Tongue (tissue), 2 donors: Measurements from ENCODE around the gene SF3B2. TPM values are rescaled to one million over a fixed set of nuclear protein-coding genes. Genes with fewer than 3 reads are reported as not detected.
A peak's percentile ranks its signal among the peaks of the same experiment; 100 is the strongest.
"Not testable (repeated sequence)": the region's sequence is repeated elsewhere in the genome, so short reads cannot be mapped to it uniquely, and the experiment has no call there.

Experiments used
- DNase-seq: peaks from one replicate; pipeline ENCODE4 v3.0.0-alpha.2; 2015
- total RNA-seq: library from RNA; depleted of rRNA; stranded (reverse); fragments of >200 nt; gene quantifications from one replicate; pipeline ENCODE4 v1.2.3, GENCODE V29; 2014

SF3B2 gene
- total RNA-seq, 1 donor from 2014 or later = 95.4 TPM

DNA sequence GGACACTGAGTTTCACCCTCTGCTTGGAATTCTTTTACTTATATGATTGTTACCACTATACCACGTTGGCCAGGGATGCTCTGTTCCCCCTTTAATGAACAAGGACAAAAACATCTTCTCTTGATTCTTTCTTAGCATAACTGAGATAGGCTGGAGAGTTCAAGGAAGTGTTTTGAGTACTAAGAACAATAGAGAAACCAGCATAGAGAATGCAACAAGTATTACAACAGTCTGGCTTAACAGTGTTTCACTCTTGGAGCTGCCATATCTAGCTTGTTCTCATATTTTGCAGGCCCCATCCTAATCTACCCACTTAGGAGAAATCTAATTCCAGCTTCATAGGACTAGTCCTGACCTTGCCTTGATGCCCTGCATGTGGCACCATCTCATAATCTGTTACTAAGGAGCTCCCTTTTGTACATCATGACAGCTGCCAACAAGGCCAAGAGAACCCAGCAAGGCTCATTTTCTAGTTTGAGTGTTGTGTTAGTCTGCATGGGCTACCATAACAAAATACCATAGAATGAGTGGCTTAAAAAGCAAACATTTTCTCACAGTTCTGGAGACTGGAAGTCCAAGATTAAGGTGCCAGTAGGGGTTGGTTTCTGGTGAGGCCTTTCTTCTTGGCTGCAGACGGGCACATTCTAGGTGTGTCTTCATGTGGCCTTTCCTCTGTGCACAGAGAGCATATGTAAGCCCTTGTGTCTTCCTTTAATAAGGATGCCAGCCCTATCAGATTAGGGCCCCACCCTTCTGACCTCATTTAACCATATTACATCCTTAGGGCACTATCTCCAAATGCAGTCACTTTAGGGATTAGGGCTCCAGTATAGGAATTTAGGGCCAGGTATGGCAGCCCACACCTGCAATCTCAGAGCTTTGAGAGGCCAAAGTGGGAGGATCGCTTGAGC is 55.7 kb downstream of the SF3B2 start:
- DNase-seq = no peak

DNA sequence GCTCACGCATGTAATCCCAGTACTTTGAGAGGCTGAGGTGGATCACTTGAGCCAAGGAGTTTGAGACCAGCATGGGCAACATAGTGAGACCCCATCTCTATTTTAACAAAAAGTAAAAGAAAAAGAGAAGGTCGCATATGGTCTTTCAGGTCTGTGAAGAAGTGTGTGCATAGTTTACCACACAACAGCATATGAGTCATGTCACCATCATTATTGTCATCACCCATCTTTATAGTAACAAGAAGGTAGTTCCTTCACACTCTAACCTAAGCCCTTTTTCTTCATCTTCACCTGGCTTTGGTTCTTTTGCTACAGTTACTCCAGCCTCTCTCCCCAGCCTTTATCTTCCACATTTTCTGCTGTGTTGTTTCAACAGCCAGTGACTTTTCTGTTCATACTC is 57.1 kb downstream of the SF3B2 start:
- no peak for DNase-seq

DNA sequence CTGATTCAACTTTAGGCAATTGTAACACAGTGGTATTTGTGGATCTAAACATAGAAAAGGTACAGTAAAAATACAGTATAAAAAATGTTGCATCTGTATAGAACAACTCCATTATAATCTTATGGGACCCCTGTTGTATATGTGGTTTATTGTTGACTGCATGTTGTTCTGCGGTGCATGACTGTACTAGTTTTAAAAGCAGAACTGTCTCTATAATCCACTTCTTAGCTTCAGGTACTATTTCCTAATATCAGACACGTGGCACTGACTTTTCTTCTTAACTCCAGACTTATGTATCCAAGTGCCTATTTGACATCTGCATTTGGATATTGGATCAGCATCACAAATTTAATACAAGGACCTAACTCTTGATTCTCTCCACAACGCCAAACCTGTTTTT is 59.0 kb downstream of the SF3B2 start:
- DNase-seq = no peak

DNA sequence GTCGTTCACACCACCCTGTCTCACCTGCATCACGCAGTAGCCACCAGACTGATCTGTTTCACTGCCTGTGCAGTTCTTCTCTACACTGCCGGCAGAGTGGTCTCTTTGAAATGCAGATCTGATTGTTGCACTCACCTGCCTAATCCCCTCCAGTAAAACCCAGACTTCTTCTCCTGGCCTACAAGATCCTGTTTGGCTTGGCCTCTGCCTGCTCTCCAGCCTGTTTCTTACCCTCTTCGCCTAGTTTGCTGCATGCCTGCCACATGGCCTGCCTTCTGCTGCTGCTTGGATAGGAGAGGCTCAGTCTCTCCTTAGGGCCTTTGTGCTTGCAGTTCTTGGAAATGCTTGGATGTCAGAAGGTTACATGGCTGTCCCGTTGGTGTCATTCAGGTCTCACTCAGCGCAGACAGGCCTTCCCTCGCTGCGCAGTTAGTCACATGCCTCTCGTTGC is 59.9 kb downstream of the SF3B2 start:
- no peak for DNase-seq

DNA sequence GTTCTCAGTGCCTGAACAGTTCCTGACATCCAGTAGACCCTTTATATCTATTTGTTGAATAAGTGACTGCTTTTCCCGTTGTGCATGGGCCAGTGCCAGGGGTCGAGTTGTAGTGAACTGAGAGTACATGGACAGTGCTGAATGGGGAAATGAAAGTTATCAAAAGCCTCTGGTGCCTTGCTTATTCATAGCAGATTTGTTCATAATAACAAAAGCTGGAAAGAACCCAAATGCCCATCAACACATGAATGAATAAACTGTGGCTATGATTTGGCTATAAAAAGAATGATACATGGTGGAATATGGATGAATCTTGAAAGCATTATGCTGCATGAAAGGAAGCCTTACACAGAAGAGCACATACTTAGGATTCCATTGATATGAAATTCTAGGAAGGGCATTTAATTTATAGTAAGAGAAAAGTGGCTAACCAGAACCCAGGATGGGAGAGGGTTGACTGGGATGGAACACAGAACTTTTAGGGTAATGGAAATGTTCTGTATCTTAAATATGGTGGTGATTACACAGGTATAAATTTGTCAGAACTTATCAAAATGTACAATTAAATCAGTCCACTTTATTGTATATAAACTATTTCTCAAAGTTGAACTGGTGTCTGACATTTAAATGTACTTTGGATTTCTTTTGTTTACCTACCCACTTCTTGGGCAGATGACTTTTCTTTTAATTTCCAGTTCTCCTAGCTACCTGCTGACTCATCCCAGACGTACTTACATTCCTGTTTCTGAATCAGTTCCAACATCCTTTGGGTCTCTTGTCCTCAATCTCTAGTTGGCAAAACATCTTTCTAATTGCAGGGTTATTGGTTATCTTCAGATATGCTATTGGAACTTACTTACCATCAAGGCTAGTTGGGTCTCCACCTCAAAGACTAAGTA is 60.7 kb downstream of the SF3B2 start:
- peak; percentile 18 for DNase-seq

DNA sequence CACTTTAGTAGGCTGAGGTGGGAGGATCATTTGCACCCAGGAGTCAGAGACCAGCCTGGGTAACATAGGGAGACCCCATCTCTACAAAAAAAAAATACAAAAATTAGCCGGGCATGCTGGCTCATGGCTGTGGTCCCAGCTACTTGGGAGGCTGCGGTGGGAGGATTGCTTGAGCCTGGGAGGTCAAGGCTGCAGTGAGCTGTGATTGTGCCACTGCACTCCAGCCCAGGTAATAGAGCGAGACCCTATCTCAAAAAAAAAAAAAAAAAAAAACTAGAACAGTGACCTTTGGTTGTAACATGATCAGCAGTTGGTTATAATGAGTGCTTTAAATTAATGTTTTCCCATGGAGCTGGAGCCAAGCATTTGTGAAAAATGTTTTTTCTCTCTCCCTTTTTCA is 62.8 kb downstream of the SF3B2 start:
- not testable (repeated sequence) for DNase-seq

DNA sequence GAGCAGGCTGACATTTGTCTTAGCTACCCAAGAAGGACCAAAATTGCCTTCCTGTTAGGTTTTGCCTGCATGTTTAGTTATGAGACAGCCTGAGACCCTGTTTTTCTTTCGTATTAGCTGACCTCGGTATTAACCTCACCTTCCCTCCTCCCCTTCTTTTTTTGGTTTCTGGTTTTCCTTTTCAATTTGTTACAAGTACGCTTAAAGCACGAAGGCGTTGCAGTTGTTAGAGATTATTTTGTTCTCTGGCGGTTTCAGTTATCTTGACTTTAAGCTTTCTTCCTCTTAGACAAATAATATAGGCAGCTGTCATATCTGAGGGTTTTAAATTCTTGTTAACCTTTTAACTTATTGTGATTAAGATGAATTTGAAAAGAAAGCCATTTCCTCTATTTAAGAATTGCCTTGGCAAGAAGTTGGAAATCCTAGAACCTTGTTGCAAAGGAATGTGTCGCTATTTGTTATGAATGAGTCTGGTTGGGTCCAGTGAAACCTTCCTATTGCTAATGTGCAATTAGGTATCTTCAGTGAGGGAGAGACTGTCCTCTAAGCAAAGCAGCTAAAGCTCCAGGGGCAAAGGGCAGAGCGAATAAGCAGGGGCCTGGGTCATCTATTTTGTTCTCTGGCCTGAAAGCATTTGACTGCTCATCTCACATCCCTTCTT is 63.6 kb downstream of the SF3B2 start:
- no peak for DNase-seq

DNA sequence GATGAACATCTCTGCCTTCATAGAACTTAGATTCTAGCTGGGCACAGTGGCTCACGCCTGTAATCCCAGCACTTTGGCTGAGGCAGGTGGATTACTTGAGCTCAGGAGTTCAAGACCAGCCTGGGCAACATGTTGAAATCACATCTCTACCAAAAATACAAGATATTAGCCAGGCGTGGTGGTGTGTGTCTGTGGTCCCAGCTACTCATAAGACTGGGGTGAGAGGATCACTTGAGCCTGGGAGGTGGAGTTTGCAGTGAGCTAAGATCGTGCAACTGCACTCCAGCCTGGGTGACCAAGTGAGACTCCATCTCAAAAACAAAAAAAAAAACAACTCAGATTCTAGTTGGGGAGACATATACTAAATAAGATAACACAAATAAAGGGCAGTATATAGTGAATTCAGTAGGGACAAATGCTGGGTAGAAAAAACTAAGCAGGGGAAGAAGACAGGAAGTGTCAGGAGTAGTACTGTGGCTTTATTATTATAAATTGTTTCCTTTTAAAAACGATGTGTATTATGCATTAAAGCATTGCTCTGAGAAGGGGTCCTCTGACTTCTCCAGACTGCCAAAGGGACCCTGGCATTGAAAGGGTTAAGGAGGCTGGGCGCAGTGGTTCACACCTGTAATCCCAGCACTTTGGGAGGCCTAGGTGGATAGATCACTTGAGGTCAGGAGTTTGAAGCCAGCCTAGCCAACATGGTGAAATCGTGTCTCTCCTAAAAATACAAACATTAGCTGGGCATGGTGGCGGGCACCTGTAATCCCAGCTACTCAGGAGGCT is 64.6 kb downstream of the SF3B2 start:
- no peak for DNase-seq

DNA sequence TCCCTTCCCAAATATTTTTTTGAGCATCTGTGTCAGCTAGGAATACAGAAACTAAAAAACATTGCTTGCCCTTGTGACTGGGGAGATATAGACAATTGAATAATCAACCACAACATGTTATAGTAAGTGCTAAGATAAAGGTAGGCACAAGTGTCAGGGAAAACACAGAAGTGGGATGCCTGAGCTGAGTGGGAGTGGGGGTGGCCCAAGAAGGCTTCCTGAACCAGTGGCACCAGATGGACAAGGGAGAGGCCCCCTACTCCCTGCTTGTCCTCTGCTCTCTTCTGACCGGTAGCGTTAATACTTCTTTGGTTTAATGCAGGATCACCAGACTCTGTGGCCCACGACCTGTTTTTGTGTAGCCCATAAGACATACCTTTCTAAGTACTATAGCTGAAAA is 66.7 kb downstream of the SF3B2 start:
- no peak for DNase-seq

Other genes with a start within 250 kb of the SF3B2 start
- gene SNX32, start 218.4 kb upstream of the SF3B2 start, total RNA-seq = 0.10 TPM
- 413 TPM for gene CFL1, start 194.2 kb upstream of the SF3B2 start, total RNA-seq
- gene MUS81, start 191.9 kb upstream of the SF3B2 start, total RNA-seq = 48.4 TPM
- 39.7 TPM for gene EFEMP2, start 179.6 kb upstream of the SF3B2 start, total RNA-seq
- 0.82 TPM for gene CTSW, start 172.5 kb upstream of the SF3B2 start, total RNA-seq
- gene FIBP, start 163.9 kb upstream of the SF3B2 start, total RNA-seq = 90.9 TPM
- gene CCDC85B, start 161.7 kb upstream of the SF3B2 start, total RNA-seq = 26.2 TPM
- 0.21 TPM for gene FOSL1, start 152.0 kb upstream of the SF3B2 start, total RNA-seq
- 30.1 TPM for gene C11orf68, start 133.3 kb upstream of the SF3B2 start, total RNA-seq
- 49.2 TPM for gene DRAP1, start 132.9 kb upstream of the SF3B2 start, total RNA-seq
- not detected for gene TSGA10IP, start 106.9 kb upstream of the SF3B2 start, total RNA-seq
- 66.7 TPM for gene SART1, start 90.6 kb upstream of the SF3B2 start, total RNA-seq
- 34.2 TPM for gene EIF1AD, start 50.2 kb upstream of the SF3B2 start, total RNA-seq
- 29.8 TPM for gene BANF1, start 49.9 kb upstream of the SF3B2 start, total RNA-seq
- 2.3 TPM for gene CST6, start 40.4 kb upstream of the SF3B2 start, total RNA-seq
- not detected for gene CATSPER1, start 25.9 kb upstream of the SF3B2 start, total RNA-seq
- gene GAL3ST3, start 3.2 kb upstream of the SF3B2 start, total RNA-seq = not detected
- gene PACS1, start 17.9 kb downstream of the SF3B2 start, total RNA-seq = 27.0 TPM
- gene KLC2, start 205.3 kb downstream of the SF3B2 start, total RNA-seq = 11.4 TPM
- gene RAB1B, start 216.3 kb downstream of the SF3B2 start, total RNA-seq = 62.2 TPM
- 1.7 TPM for gene CNIH2, start 225.8 kb downstream of the SF3B2 start, total RNA-seq
- gene YIF1A, start 236.8 kb downstream of the SF3B2 start, total RNA-seq = 53.5 TPM
- not detected for gene TMEM151A, start 239.5 kb downstream of the SF3B2 start, total RNA-seq